ENCODE measurements around the gene EFNA5.

DNA sequence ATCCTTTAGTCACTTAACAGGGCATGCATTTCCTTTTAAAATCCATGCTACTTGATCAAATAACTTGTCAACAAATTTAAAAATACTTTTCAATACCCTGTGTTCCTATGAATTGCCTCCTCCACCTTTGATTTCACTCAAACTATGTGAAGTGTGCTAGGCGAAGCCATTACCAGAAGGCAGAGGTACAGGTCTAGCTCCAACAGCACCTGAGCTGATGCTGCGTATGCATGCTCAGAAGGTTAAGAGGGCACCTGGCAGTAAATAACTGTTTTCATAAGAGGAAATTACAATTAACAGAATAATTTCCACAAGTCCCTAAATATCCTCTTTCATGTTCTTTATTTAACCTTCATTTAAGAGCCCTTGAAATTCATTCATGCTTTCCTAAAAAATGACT, 251.8 kb downstream of the EFNA5 start:
- no peak for TF ChIP-seq POLR2A (IDR thresholded peaks at IDR 0.05; ENCODE audit: low read length)
- no peak for TF ChIP-seq GATA1 (IDR thresholded peaks at IDR 0.05; ENCODE audit: low read depth, low read length)

All from erythroblast (primary cell).